ENCODE results near the gene KRT12. TPM values are rescaled to one million over a fixed set of nuclear protein-coding genes. Genes with fewer than 3 reads are reported as not detected.
"Not testable (repeated sequence)": the region's sequence is repeated elsewhere in the genome, so short reads cannot be mapped to it uniquely, and the experiment has no call there.

The KRT12 gene
- polyA plus RNA-seq, 3 donors: 0.19 to 0.36 TPM; not detected in 1

DNA sequence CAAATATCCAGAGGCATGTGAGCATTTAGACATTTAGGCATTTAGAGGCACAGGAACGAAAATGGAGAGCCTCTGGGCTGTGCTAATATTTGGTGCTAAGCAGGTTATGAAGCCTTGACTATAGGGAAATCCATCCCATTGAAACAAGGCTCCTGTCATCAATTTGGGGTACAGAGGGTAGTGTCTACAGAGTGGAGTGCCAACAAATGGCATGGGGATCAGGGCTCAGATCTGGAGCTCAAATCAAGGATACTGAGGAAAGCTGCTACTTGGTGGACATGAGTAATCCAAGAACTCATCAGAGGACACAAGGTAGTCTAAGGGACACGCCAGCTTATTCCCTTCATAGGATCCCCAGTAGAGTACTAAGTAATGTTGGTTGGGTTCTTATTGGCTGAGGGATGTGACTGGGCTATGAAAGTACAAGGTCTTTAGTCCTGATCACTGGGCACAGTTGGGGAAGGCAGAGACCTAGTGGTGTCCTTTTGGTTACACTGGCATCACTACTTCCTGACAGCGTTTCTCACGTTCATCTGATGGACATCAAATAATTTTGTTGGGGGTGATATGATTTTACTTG, 49.8 kb downstream of the KRT12 start:
- DNase-seq: no peak

DNA sequence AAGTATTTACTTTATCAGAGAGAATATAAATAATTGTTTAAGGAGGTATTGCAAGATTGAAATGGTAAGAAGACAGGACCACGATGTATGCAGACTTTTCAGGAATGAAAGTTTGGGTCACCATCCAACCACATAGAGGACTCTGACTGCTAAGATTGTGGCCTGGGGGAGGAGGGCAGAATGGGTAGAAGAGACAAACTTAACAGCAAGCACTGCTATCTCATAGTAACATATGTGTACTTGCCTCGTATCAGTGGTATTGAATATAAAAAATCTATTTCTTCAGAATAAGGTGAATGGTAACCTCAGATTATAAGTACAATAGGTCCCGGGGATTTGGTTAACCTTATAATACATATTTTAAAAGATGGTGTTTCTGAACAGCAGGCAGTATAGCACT, 50.5 kb downstream of the KRT12 start:
- DNase-seq: no peak

DNA sequence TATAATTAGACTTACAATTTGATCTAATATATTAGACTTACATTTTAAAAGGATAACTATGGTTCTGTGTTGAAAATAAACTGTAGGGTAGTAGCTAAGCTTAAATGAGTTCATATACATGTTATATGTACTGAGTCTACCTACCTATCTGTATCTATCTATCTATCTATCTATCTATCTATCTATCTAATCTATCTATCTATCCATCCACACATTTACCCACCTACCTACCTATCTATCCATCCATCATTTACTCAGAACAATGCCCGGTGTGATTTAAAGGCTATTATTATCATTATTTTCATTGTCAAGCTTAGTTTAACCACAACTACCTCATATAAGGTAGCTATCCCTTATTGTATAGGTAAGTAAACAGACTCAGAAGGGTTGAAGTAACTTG, 51.6 kb downstream of the KRT12 start:
- no peak for DNase-seq

DNA sequence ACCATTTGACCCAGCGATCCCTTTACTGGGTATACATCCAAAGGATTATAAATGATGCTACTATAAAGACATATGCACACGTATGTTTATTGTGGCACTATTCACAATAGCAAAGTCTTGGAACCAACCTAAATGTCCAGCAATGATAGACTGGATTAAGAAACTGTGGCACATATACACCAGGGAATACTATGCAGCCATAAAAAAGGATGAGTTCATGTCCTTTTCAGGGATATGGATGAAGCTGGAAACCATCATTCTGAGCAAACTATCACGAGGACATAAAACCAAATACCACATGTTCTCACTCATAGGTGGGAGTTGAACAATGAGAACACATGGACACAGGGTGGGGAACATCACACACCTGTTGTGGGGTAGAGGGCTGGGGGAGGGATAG, 52.4 kb downstream of the KRT12 start:
- DNase-seq: not testable (repeated sequence)

DNA sequence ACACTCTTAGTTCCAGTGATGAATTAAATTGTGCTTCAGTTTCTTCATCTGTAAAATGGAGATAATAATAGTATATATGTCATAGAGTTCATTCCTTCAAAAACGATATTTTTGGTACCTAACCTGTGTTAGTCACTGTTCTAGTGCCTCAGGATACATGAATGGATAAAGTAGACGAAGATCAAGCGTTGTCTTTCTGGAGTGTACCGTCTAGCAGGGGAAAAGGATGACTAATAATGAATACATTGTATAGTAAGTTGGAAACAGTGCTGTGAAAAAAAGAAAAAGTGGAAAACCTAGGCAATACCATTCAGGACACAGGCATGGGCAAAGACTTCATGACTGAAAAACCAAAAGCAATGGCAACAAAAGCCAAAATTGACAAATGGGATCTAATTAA, 53.2 kb downstream of the KRT12 start:
- no peak for DNase-seq

DNA sequence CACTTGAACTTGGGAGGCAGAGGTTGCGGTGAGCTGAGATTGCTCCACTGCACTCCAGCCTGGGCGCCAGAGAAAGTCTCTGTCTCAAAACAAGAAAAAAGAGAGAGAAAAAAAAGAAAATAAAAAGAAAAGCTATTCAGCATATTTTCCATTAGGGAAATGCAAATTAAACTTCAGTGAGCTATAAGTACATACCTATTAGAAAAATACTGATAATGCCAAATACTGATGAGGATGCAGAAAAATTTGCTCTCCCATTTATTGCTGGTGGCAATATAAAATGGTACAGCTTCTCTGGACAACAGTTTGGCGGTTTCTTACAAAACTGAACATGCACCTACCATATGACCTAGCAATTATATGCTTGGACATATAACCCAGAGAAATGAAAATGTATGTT, 54.4 kb downstream of the KRT12 start:
- no peak for DNase-seq

Other genes with a start within 250 kb of the KRT12 start
- 100 to 1,000 TPM; 226 to 262 (median 254) TPM for gene SMARCE1, start 219.4 kb downstream of the KRT12 start, polyA plus RNA-seq (ENCODE audit: insufficient read length in 3 of 3)
- gene KRT222, start 202.0 kb downstream of the KRT12 start, polyA plus RNA-seq (ENCODE audit: insufficient read length in 3 of 3): under 1 TPM in 2 of 3 donors, not detected in 1; 0.17 to 0.21 TPM
- gene KRT24, start 163.5 kb downstream of the KRT12 start, polyA plus RNA-seq (ENCODE audit: insufficient read length in 3 of 3): under 1 TPM in 1 of 3 donors, not detected in 2; 0.09 TPM
- not detected for gene KRT25, start 111.9 kb downstream of the KRT12 start, polyA plus RNA-seq (ENCODE audit: insufficient read length in 3 of 3)
- not detected for gene KRT26, start 95.0 kb downstream of the KRT12 start, polyA plus RNA-seq (ENCODE audit: insufficient read length in 3 of 3)
- under 1 TPM in 1 of 3 donors, not detected in 2; 0.30 TPM for gene KRT27, start 84.7 kb downstream of the KRT12 start, polyA plus RNA-seq (ENCODE audit: insufficient read length in 3 of 3)
- gene KRT28, start 67.3 kb downstream of the KRT12 start, polyA plus RNA-seq (ENCODE audit: insufficient read length in 3 of 3): not detected
- 10 to 100 TPM; 41.9 to 48.9 (median 45.9) TPM for gene KRT10, start 44.6 kb downstream of the KRT12 start, polyA plus RNA-seq (ENCODE audit: insufficient read length in 3 of 3)
- gene KRT20, start 18.0 kb upstream of the KRT12 start, polyA plus RNA-seq (ENCODE audit: insufficient read length in 3 of 3): under 1 TPM; 0.17 to 0.80 (median 0.36) TPM
- under 1 TPM; 0.71 to 1.00 (median 0.91) TPM for gene KRT23, start 70.4 kb upstream of the KRT12 start, polyA plus RNA-seq (ENCODE audit: insufficient read length in 3 of 3)
- not detected for gene KRT39, start 99.7 kb upstream of the KRT12 start, polyA plus RNA-seq (ENCODE audit: insufficient read length in 3 of 3)
- gene KRT40, start 117.1 kb upstream of the KRT12 start, polyA plus RNA-seq (ENCODE audit: insufficient read length in 3 of 3): under 1 TPM in 1 of 3 donors, not detected in 2; 0.12 TPM
- gene KRTAP3-3, start 126.9 kb upstream of the KRT12 start, polyA plus RNA-seq (ENCODE audit: insufficient read length in 3 of 3): not detected
- gene KRTAP3-2, start 132.7 kb upstream of the KRT12 start, polyA plus RNA-seq (ENCODE audit: insufficient read length in 3 of 3): not detected
- not detected for gene KRTAP3-1, start 141.9 kb upstream of the KRT12 start, polyA plus RNA-seq (ENCODE audit: insufficient read length in 3 of 3)
- gene KRTAP1-5, start 160.0 kb upstream of the KRT12 start, polyA plus RNA-seq (ENCODE audit: insufficient read length in 3 of 3): not detected
- not detected for gene KRTAP1-4, start 163.0 kb upstream of the KRT12 start, polyA plus RNA-seq (ENCODE audit: insufficient read length in 3 of 3)
- gene KRTAP1-3, start 167.7 kb upstream of the KRT12 start, polyA plus RNA-seq (ENCODE audit: insufficient read length in 3 of 3): not detected
- gene KRTAP1-1, start 174.2 kb upstream of the KRT12 start, polyA plus RNA-seq (ENCODE audit: insufficient read length in 3 of 3): not detected
- gene KRTAP2-1, start 180.1 kb upstream of the KRT12 start, polyA plus RNA-seq (ENCODE audit: insufficient read length in 3 of 3): not detected
- gene KRTAP2-2, start 188.0 kb upstream of the KRT12 start, polyA plus RNA-seq (ENCODE audit: insufficient read length in 3 of 3): not detected
- not detected for gene KRTAP2-3, start 192.9 kb upstream of the KRT12 start, polyA plus RNA-seq (ENCODE audit: insufficient read length in 3 of 3)
- gene KRTAP2-4, start 198.7 kb upstream of the KRT12 start, polyA plus RNA-seq (ENCODE audit: insufficient read length in 3 of 3): not detected
- gene KRTAP4-7, start 216.9 kb upstream of the KRT12 start, polyA plus RNA-seq (ENCODE audit: insufficient read length in 3 of 3): not detected
- not detected for gene KRTAP4-8, start 230.9 kb upstream of the KRT12 start, polyA plus RNA-seq (ENCODE audit: insufficient read length in 3 of 3)
- not detected for gene KRTAP4-16, start 235.0 kb upstream of the KRT12 start, polyA plus RNA-seq (ENCODE audit: insufficient read length in 3 of 3)
- gene KRTAP4-9, start 238.2 kb upstream of the KRT12 start, polyA plus RNA-seq (ENCODE audit: insufficient read length in 3 of 3): not detected